Measurements from ENCODE around the gene AATF. TPM values are rescaled to one million over a fixed set of nuclear protein-coding genes. Genes with fewer than 3 reads are reported as not detected.
A peak's percentile ranks its signal among the peaks of the same experiment; 100 is the strongest.

The AATF gene
- total RNA-seq, 1 donor from 2014 or later, result 26.7 TPM

- no peak for DNase-seq
These were observed 6.6 kb upstream of the AATF start for GRCh38 chr17:36942019-36942599.

- DNase-seq, result no peak
These were observed 6.1 kb upstream of the AATF start for GRCh38 chr17:36942631-36943125.

GRCh38 chr17:36943250-36944191 is 5.2 kb upstream of the AATF start:
- DNase-seq, result no peak

GRCh38 chr17:36944553-36944952 is 4.2 kb upstream of the AATF start:
- DNase-seq, result no peak

GRCh38 chr17:36945140-36945539 is 3.6 kb upstream of the AATF start:
- no peak for DNase-seq

- DNase-seq, result no peak
These were observed 2.6 kb upstream of the AATF start for GRCh38 chr17:36945959-36946725.

GRCh38 chr17:36946726-36947091 is 2.0 kb upstream of the AATF start:
- no peak for DNase-seq

- no peak for DNase-seq
These were observed 635 bp upstream of the AATF start for GRCh38 chr17:36947922-36948716.

- no peak for DNase-seq
These were observed 740 bp downstream of the AATF start for GRCh38 chr17:36949461-36949927.

GRCh38 chr17:36950027-36950426 is 1.3 kb downstream of the AATF start:
- no peak for DNase-seq

GRCh38 chr17:36951084-36951789 is 2.5 kb downstream of the AATF start:
- DNase-seq, result no peak

GRCh38 chr17:36971508-36971907 is 22.8 kb downstream of the AATF start:
- DNase-seq, result no peak

- DNase-seq, result no peak
These were observed 23.5 kb downstream of the AATF start for GRCh38 chr17:36972186-36972700.

- no peak for DNase-seq
These were observed 24.2 kb downstream of the AATF start for GRCh38 chr17:36972905-36973304.

- no peak for DNase-seq
These were observed 27.3 kb downstream of the AATF start for GRCh38 chr17:36975922-36976515.

GRCh38 chr17:36977066-36977465 is 28.3 kb downstream of the AATF start:
- no peak for DNase-seq

GRCh38 chr17:36977568-36977967 is 28.8 kb downstream of the AATF start:
- DNase-seq, result no peak

- peak; percentile 37 for DNase-seq
These were observed 30.2 kb downstream of the AATF start for GRCh38 chr17:36978810-36979564.

- DNase-seq, result peak; percentile 26
These were observed 30.8 kb downstream of the AATF start for GRCh38 chr17:36979565-36979941.

- DNase-seq, result peak; percentile 52
These were observed 31.6 kb downstream of the AATF start for GRCh38 chr17:36980280-36980761.

Data from dermis blood vessel endothelial cell (primary cell).